ENCODE data around the gene SOS1.

DNA sequence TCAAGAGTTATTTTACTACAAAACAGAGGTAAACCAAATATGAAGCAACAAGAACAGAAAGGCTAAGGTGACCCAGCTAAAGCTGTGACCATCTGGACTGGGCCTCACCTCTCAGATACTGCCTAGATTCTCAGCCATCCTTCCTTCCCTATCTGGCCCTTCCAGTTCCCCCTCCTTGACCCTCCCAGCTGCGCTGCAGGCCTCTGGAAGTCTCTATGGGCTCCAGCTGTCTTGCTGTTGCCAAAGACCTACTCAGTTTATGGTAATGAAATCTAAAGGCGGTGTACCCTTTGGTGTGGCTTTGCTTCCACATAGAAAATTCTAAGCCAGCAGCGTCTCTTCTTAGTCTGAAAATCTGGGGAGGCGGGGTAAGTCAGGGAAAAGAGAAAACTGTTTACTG, 175.5 kb downstream of the SOS1 start:
- no peak for TF ChIP-seq EZH2 (IDR thresholded peaks at IDR 0.05; ENCODE audit: borderline replicate concordance, low read length)
- TF ChIP-seq, protein P1, sequence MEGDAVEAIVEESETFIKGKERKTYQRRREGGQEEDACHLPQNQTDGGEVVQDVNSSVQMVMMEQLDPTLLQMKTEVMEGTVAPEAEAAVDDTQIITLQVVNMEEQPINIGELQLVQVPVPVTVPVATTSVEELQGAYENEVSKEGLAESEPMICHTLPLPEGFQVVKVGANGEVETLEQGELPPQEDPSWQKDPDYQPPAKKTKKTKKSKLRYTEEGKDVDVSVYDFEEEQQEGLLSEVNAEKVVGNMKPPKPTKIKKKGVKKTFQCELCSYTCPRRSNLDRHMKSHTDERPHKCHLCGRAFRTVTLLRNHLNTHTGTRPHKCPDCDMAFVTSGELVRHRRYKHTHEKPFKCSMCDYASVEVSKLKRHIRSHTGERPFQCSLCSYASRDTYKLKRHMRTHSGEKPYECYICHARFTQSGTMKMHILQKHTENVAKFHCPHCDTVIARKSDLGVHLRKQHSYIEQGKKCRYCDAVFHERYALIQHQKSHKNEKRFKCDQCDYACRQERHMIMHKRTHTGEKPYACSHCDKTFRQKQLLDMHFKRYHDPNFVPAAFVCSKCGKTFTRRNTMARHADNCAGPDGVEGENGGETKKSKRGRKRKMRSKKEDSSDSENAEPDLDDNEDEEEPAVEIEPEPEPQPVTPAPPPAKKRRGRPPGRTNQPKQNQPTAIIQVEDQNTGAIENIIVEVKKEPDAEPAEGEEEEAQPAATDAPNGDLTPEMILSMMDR (conservative IDR thresholded peaks at IDR 0.05 in 1 of 2, IDR thresholded peaks at IDR 0.05 in 1 of 2; ENCODE audit: extremely low read depth in 1 of 2, insufficient read depth in 1 of 2, low read depth in 1 of 2, low read length in 2 of 2) = no peak
